ENCODE data around the gene MDM2. TPM values are rescaled to one million over a fixed set of nuclear protein-coding genes. Genes with fewer than 3 reads are reported as not detected.

The MDM2 gene
- total RNA-seq, 2 donors from 2014 or later = 102 to 137 TPM

DNA sequence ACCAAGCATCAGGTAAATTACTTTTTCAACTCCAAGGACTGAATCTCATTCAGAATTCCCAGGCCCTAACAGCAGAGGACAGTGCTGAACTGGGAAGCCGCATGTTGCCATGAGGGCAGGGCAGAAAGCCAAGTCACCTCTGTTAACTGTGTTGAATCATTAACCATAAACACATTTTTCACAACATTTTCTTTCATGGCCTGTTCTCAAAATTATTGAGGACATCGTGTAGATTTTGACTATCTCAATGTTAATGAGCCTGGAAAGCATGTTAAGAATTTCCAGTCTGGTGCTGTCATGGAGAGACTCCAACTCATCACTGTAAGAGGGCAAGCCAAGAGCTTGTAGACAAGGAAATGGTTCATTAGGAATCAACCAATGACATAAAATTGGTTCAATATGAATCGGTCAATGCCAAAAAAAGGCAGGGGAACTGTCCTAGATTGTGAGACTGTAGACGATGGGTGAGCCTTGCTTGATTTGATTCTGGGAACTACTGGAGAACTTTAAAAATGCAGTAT is 91.3 kb downstream of the MDM2 start:
- 91 to 94% methylated on average over 2 to 4 of the region's 4 CpGs for WGBS, 2 experiments (ENCODE audit: insufficient coverage in 1 of 2, insufficient read length in 1 of 2)
- no peaks in the 10 kb centered on the region for H3K9me3 Mint-ChIP-seq
- H3K4me3 Mint-ChIP-seq = no peak overlapping the region
- H3K27ac ChIP-seq (ENCODE audit: low read depth, low read length) = no peak overlapping the region
- no peaks in the 10 kb centered on the region for H3K27me3 Mint-ChIP-seq (ENCODE audit: insufficient read depth)
- no peaks in the 10 kb centered on the region for H3K4me1 Mint-ChIP-seq
- no peaks in the 10 kb centered on the region for H3K9me3 ChIP-seq (ENCODE audit: control insufficient read depth, low read length)
- no peaks in the 10 kb centered on the region for H3K4me1 ChIP-seq (ENCODE audit: control insufficient read depth, insufficient read depth, low read length)
- no peak overlapping the region for H3K27ac Mint-ChIP-seq
- no peaks in the 10 kb centered on the region for H3K27me3 ChIP-seq (ENCODE audit: control insufficient read depth, insufficient read depth, low read length, poor library complexity, severe bottlenecking)
- no peak overlapping the region for H3K9ac ChIP-seq (ENCODE audit: extremely low read depth, low read length, poor library complexity, severe bottlenecking)
- peak; percentile 62 for DNase-seq
- TF ChIP-seq, protein P1, sequence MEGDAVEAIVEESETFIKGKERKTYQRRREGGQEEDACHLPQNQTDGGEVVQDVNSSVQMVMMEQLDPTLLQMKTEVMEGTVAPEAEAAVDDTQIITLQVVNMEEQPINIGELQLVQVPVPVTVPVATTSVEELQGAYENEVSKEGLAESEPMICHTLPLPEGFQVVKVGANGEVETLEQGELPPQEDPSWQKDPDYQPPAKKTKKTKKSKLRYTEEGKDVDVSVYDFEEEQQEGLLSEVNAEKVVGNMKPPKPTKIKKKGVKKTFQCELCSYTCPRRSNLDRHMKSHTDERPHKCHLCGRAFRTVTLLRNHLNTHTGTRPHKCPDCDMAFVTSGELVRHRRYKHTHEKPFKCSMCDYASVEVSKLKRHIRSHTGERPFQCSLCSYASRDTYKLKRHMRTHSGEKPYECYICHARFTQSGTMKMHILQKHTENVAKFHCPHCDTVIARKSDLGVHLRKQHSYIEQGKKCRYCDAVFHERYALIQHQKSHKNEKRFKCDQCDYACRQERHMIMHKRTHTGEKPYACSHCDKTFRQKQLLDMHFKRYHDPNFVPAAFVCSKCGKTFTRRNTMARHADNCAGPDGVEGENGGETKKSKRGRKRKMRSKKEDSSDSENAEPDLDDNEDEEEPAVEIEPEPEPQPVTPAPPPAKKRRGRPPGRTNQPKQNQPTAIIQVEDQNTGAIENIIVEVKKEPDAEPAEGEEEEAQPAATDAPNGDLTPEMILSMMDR (conservative IDR thresholded peaks at IDR 0.05) = peak; percentile 56
- no peak overlapping the region for H3K4me3 ChIP-seq (ENCODE audit: low read length)
- no peaks in the 10 kb centered on the region for H3K36me3 ChIP-seq (ENCODE audit: control insufficient read depth, insufficient read depth, low read length)
- no peaks in the 10 kb centered on the region for H3K36me3 Mint-ChIP-seq (ENCODE audit: low read depth)

DNA sequence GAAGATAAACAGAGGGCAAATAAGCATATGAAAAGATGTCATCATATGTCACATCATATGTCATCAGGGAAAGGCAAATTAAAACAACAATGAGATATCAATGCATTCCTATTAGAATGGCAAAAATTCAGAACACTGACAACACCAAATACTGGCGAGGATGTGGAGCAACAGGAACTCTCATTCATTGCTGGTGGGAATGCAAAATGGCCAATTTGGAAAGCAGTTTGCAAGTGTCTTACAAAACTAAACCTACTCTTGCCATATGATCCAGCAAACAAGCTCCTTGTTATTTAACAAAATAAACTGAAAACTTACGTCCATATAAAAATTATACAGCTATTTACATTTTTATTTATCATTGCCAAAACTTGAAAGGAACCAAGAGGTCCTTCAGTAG is 92.3 kb downstream of the MDM2 start:
- DNase-seq = no peak
- Histone ChIP-seq H3K27me3 (ENCODE audit: control insufficient read depth, insufficient read depth, low read length, poor library complexity, severe bottlenecking) (no peaks in the 10 kb centered on the region), H3K9me3 (ENCODE audit: control insufficient read depth, low read length) (no peaks in the 10 kb centered on the region), H3K36me3 (ENCODE audit: control insufficient read depth, insufficient read depth, low read length) (no peaks in the 10 kb centered on the region), H3K4me3 (ENCODE audit: low read length) (no peak overlapping the region), H3K27ac (ENCODE audit: low read depth, low read length) (no peak overlapping the region), H3K4me1 (ENCODE audit: control insufficient read depth, insufficient read depth, low read length) (no peaks in the 10 kb centered on the region), H3K9ac (ENCODE audit: extremely low read depth, low read length, poor library complexity, severe bottlenecking) (no peak overlapping the region)
- TF ChIP-seq, protein P1 (conservative IDR thresholded peaks at IDR 0.05) = no peak
- no peaks in the 10 kb centered on the region for H3K36me3 Mint-ChIP-seq (ENCODE audit: low read depth)
- WGBS, 2 experiments (ENCODE audit: insufficient coverage in 1 of 2, insufficient read length in 1 of 2) = 78% methylated on average over 1 of the region's 2 CpGs; no CpG with 5 or more reads in 1 of the 2 experiments
- no peaks in the 10 kb centered on the region for H3K27me3 Mint-ChIP-seq (ENCODE audit: insufficient read depth)
- no peaks in the 10 kb centered on the region for H3K9me3 Mint-ChIP-seq
- no peak overlapping the region for H3K4me3 Mint-ChIP-seq
- no peak overlapping the region for H3K27ac Mint-ChIP-seq
- no peaks in the 10 kb centered on the region for H3K4me1 Mint-ChIP-seq

Other genes starting within 250 kb of the MDM2 start
- 100 to 1,000 TPM; 100 to 102 TPM for gene RAP1B, start 197.3 kb upstream of the MDM2 start, total RNA-seq
- gene NUP107, start 121.2 kb upstream of the MDM2 start, total RNA-seq = 100 to 1,000 TPM; 116 to 130 TPM
- 10 to 100 TPM; 12.6 to 12.7 TPM for gene SLC35E3, start 62.0 kb upstream of the MDM2 start, total RNA-seq
- gene CPM, start 125.0 kb downstream of the MDM2 start, total RNA-seq = under 1 TPM; 0.80 to 0.86 TPM

All from endodermal cell (in vitro differentiated cells).